ENCODE results near the gene CFAP57. TPM values are rescaled to one million over a fixed set of nuclear protein-coding genes. Genes with fewer than 3 reads are reported as not detected.

The CFAP57 gene
- total RNA-seq, 1 donor from 2014 or later, result 0.86 TPM

GRCh38 chr1:43284546-43285110 lies 112.5 kb downstream of the CFAP57 start:
- peaks cover 24% of the 10 kb centered on the region for H3K4me1 Mint-ChIP-seq
- H3K27ac Mint-ChIP-seq (ENCODE audit: unreplicated experiment), result no peak overlapping the region
- H3K9me3 Mint-ChIP-seq, result no peaks in the 10 kb centered on the region
- DNase-seq (ENCODE audit: low read depth, low spot score), result no peak
- no peak overlapping the region for H3K4me3 Mint-ChIP-seq
- TF ChIP-seq, protein P1, sequence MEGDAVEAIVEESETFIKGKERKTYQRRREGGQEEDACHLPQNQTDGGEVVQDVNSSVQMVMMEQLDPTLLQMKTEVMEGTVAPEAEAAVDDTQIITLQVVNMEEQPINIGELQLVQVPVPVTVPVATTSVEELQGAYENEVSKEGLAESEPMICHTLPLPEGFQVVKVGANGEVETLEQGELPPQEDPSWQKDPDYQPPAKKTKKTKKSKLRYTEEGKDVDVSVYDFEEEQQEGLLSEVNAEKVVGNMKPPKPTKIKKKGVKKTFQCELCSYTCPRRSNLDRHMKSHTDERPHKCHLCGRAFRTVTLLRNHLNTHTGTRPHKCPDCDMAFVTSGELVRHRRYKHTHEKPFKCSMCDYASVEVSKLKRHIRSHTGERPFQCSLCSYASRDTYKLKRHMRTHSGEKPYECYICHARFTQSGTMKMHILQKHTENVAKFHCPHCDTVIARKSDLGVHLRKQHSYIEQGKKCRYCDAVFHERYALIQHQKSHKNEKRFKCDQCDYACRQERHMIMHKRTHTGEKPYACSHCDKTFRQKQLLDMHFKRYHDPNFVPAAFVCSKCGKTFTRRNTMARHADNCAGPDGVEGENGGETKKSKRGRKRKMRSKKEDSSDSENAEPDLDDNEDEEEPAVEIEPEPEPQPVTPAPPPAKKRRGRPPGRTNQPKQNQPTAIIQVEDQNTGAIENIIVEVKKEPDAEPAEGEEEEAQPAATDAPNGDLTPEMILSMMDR (conservative IDR thresholded peaks at IDR 0.05), result no peak
- H3K36me3 Mint-ChIP-seq (ENCODE audit: low read depth), result no peaks in the 10 kb centered on the region
- no peaks in the 10 kb centered on the region for H3K27me3 Mint-ChIP-seq (ENCODE audit: low read depth)

GRCh38 chr1:43285269-43285990 lies 113.3 kb downstream of the CFAP57 start, which contains the start of gene C1orf210:
Gene C1orf210 (minus strand): TSS chr1:43285581. CDS start chr1:43283270, 2,311 bp downstream.
- TF ChIP-seq, protein P1 (conservative IDR thresholded peaks at IDR 0.05), result no peak
- no peak within 1 kb of the TSS for H3K4me3 Mint-ChIP-seq
- peaks cover 18% of the 10 kb centered on the region for H3K4me1 Mint-ChIP-seq
- H3K27ac Mint-ChIP-seq (ENCODE audit: unreplicated experiment), result no peak within 1 kb of the TSS
- H3K9me3 Mint-ChIP-seq, result no peaks in the 10 kb centered on the region
- no peaks in the 10 kb centered on the region for H3K36me3 Mint-ChIP-seq (ENCODE audit: low read depth)
- H3K27me3 Mint-ChIP-seq (ENCODE audit: low read depth), result no peaks in the 10 kb centered on the region
- DNase-seq (ENCODE audit: low read depth, low spot score), result no peak

DNA sequence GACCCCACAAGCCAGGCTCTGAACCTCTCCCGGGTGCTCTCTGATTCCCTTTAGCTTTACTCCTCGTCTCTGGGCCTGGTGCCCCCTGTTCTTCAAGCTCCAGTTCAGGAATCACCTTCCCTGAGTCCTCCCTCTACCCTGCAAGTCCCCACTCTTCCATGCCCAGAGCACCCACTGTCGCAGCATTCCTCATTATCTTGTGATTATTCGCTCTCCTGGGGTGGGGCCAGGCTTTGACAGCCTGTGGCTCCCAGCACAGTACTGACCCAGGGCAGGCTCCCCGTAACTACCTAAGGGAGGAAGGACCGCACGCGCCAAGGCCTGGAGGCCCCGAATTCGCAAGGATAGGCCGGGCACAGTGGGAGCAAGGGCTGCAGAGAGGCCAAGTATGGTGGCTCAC lies 114.0 kb downstream of the CFAP57 start:
- Mint-ChIP-seq H3K27me3 (ENCODE audit: low read depth) (no peaks in the 10 kb centered on the region), H3K4me1 (peaks cover 11% of the 10 kb centered on the region), H3K27ac (ENCODE audit: unreplicated experiment) (no peak overlapping the region), H3K36me3 (ENCODE audit: low read depth) (no peaks in the 10 kb centered on the region), H3K4me3 (no peak overlapping the region), H3K9me3 (no peaks in the 10 kb centered on the region)
- DNase-seq (ENCODE audit: low read depth, low spot score), result no peak
- TF ChIP-seq, protein P1 (conservative IDR thresholded peaks at IDR 0.05), result no peak

GRCh38 chr1:43286533-43286932 lies 114.4 kb downstream of the CFAP57 start:
- DNase-seq (ENCODE audit: low read depth, low spot score), result no peak
- TF ChIP-seq, protein P1 (conservative IDR thresholded peaks at IDR 0.05), result no peak
- Mint-ChIP-seq H3K4me1 (peaks cover 11% of the 10 kb centered on the region), H3K27me3 (ENCODE audit: low read depth) (no peaks in the 10 kb centered on the region), H3K4me3 (no peak overlapping the region), H3K36me3 (ENCODE audit: low read depth) (no peaks in the 10 kb centered on the region), H3K27ac (ENCODE audit: unreplicated experiment) (no peak overlapping the region), H3K9me3 (no peaks in the 10 kb centered on the region)

GRCh38 chr1:43288058-43288784 lies 116.1 kb downstream of the CFAP57 start:
- DNase-seq (ENCODE audit: low read depth, low spot score), result no peak
- Mint-ChIP-seq H3K4me3 (no peak overlapping the region), H3K27ac (ENCODE audit: unreplicated experiment) (peak overlapping the region; percentile 21), H3K36me3 (ENCODE audit: low read depth) (no peaks in the 10 kb centered on the region), H3K9me3 (no peaks in the 10 kb centered on the region), H3K27me3 (ENCODE audit: low read depth) (no peaks in the 10 kb centered on the region), H3K4me1 (peaks cover 8% of the 10 kb centered on the region)
- TF ChIP-seq, protein P1 (conservative IDR thresholded peaks at IDR 0.05), result no peak

All from neural crest cell (in vitro differentiated cells).